NCI-H524 (cell line): ENCODE measurements around the gene RHOT2.
A peak's percentile ranks its signal among the peaks of the same experiment; 100 is the strongest.

ENCODE experiments used
- DNase-seq, 2 experiments: peaks; one replicate each; lab custom pipeline; 2025; lab: John Stamatoyannopoulos, UW

The RHOT2 gene

GRCh38 chr16:667780-668518 is at the start of gene RHOT2:
Gene RHOT2, plus strand, starts transcription at chr16:668132. Its CDS starts 68 bp downstream, at chr16:668200.
- DNase-seq = peak; percentile 85 to 92

GRCh38 chr16:619476-620100 is 48.3 kb upstream of the RHOT2 start:
- no peak for DNase-seq

GRCh38 chr16:620700-621525 is 47.0 kb upstream of the RHOT2 start:
- DNase-seq = no peak

GRCh38 chr16:621526-622105 is 46.3 kb upstream of the RHOT2 start:
- no peak for DNase-seq

- DNase-seq = no peak
These were observed 45.0 kb upstream of the RHOT2 start for GRCh38 chr16:622920-623280.

- no peak for DNase-seq
These were observed 43.3 kb upstream of the RHOT2 start for GRCh38 chr16:624526-625070.

- DNase-seq = no peak
These were observed 42.6 kb upstream of the RHOT2 start for GRCh38 chr16:625117-625976.

GRCh38 chr16:625977-626765 is 41.8 kb upstream of the RHOT2 start:
- no peak for DNase-seq

- no peak for DNase-seq
These were observed 41.0 kb upstream of the RHOT2 start for GRCh38 chr16:626787-627453.

- DNase-seq = no peak
These were observed 40.3 kb upstream of the RHOT2 start for GRCh38 chr16:627454-628239.

- DNase-seq = no peak
These were observed 39.4 kb upstream of the RHOT2 start for GRCh38 chr16:628321-629061.

- DNase-seq = peak; percentile 78 to 94
These were observed 38.6 kb upstream of the RHOT2 start for GRCh38 chr16:629185-629832.

GRCh38 chr16:629833-630248 is 38.1 kb upstream of the RHOT2 start:
- peak in 1 of 2 experiments; percentile 55 for DNase-seq

GRCh38 chr16:630249-630814 is 37.6 kb upstream of the RHOT2 start:
- no peak for DNase-seq

- DNase-seq = no peak
These were observed 37.0 kb upstream of the RHOT2 start, which contains the start of gene WFIKKN1 for GRCh38 chr16:630815-631405. Gene WFIKKN1, plus strand, starts transcription at chr16:630985. Its CDS starts 269 bp downstream, at chr16:631254.

- no peak for DNase-seq
These were observed 36.0 kb upstream of the RHOT2 start for GRCh38 chr16:631808-632358.
